GM12878 (cell line): Measurements from ENCODE around the gene CARD19. TPM values are rescaled to one million over a fixed set of nuclear protein-coding genes. Genes with fewer than 3 reads are reported as not detected.

ENCODE experiments used
- CREM ChIP-seq: IDR thresholded peaks from 2 replicates; pipeline ENCODE4 v1.6.1; 2014; ENCODE audit warnings: antibody characterized with exemption, low read depth
- EP300 ChIP-seq, 2 experiments: fragments of 150-350 bp in 1 of 2; IDR thresholded peaks; 2 replicates each; pipeline ENCODE4 v1.6.1; 2011 to 2012; ENCODE audit warnings: low read depth in 2 of 2, low read length in 2 of 2, borderline replicate concordance in 1 of 2, improper control_type of control experiment in 1 of 2, inconsistent platforms in 1 of 2; ENCODE audit not compliant: control insufficient read depth in 1 of 2
- HDGF ChIP-seq: fragments of 450-650 bp; IDR thresholded peaks from 2 replicates; pipeline ENCODE4 v1.6.1; 2016; ENCODE audit warnings: antibody characterized with exemption
- MEF2B ChIP-seq: fragments of 450-650 bp; IDR thresholded peaks from 2 replicates; pipeline ENCODE4 v1.6.1; 2018; ENCODE audit warnings: mild to moderate bottlenecking, moderate library complexity; ENCODE audit not compliant: partially characterized antibody, poor library complexity, severe bottlenecking
- NFYB ChIP-seq: IDR thresholded peaks from 2 replicates; pipeline ENCODE4 v1.6.1; 2011; ENCODE audit warnings: low read depth, mild to moderate bottlenecking, low read length, improper control_type of control experiment, moderate library complexity; ENCODE audit not compliant: insufficient read depth
- REST ChIP-seq: IDR thresholded peaks from 2 replicates; pipeline ENCODE4 v1.6.1; 2012; ENCODE audit warnings: mild to moderate bottlenecking, low read depth, low read length
- SMAD5 ChIP-seq: IDR thresholded peaks from 2 replicates; pipeline ENCODE4 v1.6.1; 2016; ENCODE audit warnings: antibody characterized with exemption, low read depth
- polyA plus RNA-seq, 11 experiments: library from polyadenylated mRNA; depleted of rRNA in 4 of 11; unstranded in 6 of 11; stranded (reverse) in 5 of 11; fragments of >200 nt; fragmentation: Nextera tagmentation in 4 of 11; fragmentation: Illumina TruSeq in 1 of 11; extraction: Ambion mirVana in 4 of 11; extraction: Trizol in 1 of 11; gene quantifications; 1 replicate in 1 of 11; 2 replicates in 10 of 11; pipeline versions ENCODE4 v1.2.1 to v1.2.3, GENCODE V29; 2011 to 2016; ENCODE audit warnings: inconsistent platforms in 2 of 11, missing spikeins in 2 of 11, low read depth in 1 of 11
- total RNA-seq, 4 experiments: library from RNA; depleted of rRNA in 3 of 4; stranded (reverse); fragments of >200 nt in 3 of 4; fragmentation: Illumina TruSeq in 1 of 4; extraction: Trizol in 1 of 4; gene quantifications; 2 replicates each; pipeline versions ENCODE4 v1.2.1 to v1.2.3, GENCODE V29; 2013 to 2021
- TF ChIP-seq, protein P1 (sequence below): fragments of 450-650 bp; IDR thresholded peaks from 2 replicates; pipeline ENCODE4 v1.6.1; 2016; ENCODE audit warnings: mild to moderate bottlenecking, moderate library complexity, borderline replicate concordance

The CARD19 gene
- total and polyA plus RNA-seq, 10 of the 15 experiments (the other 5 are each of a cell fraction or from before 2014, with no cell fraction given): 0.61 to 41.6 (median 19.9) TPM

DNA sequence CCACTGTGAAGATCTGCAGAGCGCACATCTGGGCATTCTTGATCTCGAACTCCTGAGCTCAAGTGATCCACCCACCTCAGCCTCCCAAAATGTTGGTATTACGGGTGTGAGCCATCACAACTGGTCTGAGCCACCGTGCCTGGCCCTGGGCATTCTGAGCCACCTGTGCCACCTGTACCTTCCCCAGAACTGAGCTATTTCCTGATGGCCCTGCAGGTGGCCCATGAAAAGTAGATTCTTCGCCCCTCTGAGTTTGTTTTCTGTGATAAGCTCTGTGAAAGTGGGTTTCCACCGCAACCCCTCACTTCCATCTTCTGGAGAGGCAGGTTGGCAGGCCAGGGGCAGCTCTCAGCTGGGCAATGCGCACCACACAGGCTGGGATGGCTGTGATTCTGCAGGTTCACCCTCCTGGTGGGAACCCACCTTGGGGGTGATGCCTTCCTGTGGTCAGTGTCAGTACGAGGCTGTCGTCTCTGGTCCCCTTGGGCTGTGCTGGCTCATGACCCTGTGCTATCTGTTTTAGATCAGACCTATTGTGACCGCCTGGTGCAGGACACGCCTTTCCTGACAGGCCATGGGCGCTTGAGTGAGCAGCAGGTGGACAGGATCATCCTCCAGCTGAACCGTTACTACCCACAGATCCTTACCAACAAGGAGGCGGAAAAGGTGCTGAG is 11.3 kb downstream of the CARD19 start (continued):
- TF ChIP-seq, protein P1, sequence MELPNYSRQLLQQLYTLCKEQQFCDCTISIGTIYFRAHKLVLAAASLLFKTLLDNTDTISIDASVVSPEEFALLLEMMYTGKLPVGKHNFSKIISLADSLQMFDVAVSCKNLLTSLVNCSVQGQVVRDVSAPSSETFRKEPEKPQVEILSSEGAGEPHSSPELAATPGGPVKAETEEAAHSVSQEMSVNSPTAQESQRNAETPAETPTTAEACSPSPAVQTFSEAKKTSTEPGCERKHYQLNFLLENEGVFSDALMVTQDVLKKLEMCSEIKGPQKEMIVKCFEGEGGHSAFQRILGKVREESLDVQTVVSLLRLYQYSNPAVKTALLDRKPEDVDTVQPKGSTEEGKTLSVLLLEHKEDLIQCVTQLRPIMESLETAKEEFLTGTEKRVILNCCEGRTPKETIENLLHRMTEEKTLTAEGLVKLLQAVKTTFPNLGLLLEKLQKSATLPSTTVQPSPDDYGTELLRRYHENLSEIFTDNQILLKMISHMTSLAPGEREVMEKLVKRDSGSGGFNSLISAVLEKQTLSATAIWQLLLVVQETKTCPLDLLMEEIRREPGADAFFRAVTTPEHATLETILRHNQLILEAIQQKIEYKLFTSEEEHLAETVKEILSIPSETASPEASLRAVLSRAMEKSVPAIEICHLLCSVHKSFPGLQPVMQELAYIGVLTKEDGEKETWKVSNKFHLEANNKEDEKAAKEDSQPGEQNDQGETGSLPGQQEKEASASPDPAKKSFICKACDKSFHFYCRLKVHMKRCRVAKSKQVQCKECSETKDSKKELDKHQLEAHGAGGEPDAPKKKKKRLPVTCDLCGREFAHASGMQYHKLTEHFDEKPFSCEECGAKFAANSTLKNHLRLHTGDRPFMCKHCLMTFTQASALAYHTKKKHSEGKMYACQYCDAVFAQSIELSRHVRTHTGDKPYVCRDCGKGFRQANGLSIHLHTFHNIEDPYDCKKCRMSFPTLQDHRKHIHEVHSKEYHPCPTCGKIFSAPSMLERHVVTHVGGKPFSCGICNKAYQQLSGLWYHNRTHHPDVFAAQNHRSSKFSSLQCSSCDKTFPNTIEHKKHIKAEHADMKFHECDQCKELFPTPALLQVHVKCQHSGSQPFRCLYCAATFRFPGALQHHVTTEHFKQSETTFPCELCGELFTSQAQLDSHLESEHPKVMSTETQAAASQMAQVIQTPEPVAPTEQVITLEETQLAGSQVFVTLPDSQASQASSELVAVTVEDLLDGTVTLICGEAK: no peak
- TF ChIP-seq HDGF (no peak), SMAD5 (no peak), MEF2B (no peak), EP300 (IDR thresholded peaks at IDR 0.05; ENCODE audit: borderline replicate concordance in 1 of 2, control insufficient read depth in 1 of 2, low read depth in 2 of 2, low read length in 2 of 2) (no peak), REST (no peak), NFYB (no peak), CREM (no peak)
